ENCODE results near the gene NFIC. TPM values are rescaled to one million over a fixed set of nuclear protein-coding genes. Genes with fewer than 3 reads are reported as not detected.
A peak's percentile ranks its signal among the peaks of the same experiment; 100 is the strongest.

The NFIC gene
- polyA plus RNA-seq, 2 of the 4 experiments (the other 2 are of a cell fraction) = 2.6 to 34.9 TPM

DNA sequence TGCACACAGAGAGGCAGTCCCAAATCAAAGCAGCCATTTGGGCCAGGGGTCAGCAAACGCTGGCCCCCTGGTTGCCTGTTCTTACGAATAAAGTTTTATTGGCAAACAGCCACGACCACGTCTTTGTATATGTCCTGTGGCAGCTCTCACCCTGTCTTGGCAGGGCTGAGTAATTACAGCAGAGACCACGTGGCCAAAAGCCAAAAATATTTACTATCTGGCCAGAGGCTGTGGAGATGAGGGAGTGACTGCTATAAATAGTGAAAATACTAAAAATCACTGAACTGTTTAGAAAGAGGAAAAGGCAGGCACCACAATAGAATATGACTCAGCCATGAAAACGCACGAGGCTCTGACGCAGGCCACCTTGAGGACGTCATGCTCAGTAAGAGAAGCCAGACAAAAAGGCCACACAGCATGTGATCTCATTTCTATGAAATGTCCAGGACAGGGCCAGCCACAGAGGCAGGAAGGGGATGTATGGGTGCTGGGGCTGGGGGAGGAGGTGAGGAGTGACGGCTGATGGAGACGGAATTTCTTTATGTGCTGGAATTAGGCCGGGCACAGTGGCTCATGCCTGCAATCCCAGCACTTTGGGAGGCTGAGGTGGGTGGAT lies 84.5 kb downstream of the NFIC start (continued):
- TF ChIP-seq NR3C1 (IDR thresholded peaks at IDR 0.05) = no peak
- TF ChIP-seq CBX8 (IDR thresholded peaks at IDR 0.05) = no peak
- peak; percentile 94 for TF ChIP-seq JUNB (IDR thresholded peaks at IDR 0.05)
- TF ChIP-seq FOXS1 (CRISPR knock-in tag; IDR thresholded peaks at IDR 0.05) = no peak
- TF ChIP-seq RNF2 (IDR thresholded peaks at IDR 0.05; ENCODE audit: borderline replicate concordance, low read depth) = no peak
- no peak for TF ChIP-seq HEYL (CRISPR knock-in tag; IDR thresholded peaks at IDR 0.05)
- TF ChIP-seq, protein P1, sequence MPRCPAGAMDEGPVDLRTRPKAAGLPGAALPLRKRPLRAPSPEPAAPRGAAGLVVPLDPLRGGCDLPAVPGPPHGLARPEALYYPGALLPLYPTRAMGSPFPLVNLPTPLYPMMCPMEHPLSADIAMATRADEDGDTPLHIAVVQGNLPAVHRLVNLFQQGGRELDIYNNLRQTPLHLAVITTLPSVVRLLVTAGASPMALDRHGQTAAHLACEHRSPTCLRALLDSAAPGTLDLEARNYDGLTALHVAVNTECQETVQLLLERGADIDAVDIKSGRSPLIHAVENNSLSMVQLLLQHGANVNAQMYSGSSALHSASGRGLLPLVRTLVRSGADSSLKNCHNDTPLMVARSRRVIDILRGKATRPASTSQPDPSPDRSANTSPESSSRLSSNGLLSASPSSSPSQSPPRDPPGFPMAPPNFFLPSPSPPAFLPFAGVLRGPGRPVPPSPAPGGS (IDR thresholded peaks at IDR 0.05) = peak; percentile 85; the same call in 2 of the 3 replicates
- TF ChIP-seq EHF (CRISPR knock-in tag; IDR thresholded peaks at IDR 0.05) = no peak
- TF ChIP-seq, protein P2, sequence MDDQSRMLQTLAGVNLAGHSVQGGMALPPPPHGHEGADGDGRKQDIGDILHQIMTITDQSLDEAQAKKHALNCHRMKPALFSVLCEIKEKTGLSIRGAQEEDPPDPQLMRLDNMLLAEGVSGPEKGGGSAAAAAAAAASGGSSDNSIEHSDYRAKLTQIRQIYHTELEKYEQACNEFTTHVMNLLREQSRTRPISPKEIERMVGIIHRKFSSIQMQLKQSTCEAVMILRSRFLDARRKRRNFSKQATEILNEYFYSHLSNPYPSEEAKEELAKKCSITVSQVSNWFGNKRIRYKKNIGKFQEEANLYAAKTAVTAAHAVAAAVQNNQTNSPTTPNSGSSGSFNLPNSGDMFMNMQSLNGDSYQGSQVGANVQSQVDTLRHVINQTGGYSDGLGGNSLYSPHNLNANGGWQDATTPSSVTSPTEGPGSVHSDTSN (IDR thresholded peaks at IDR 0.05) = no peak; the same call in 1 of the 2 replicates
- TF ChIP-seq BHLHE40 (IDR thresholded peaks at IDR 0.05; ENCODE audit: low read depth, low read length) = no peak
- no peak for TF ChIP-seq HOXA7 (CRISPR knock-in tag; IDR thresholded peaks at IDR 0.05)
- TF ChIP-seq HOXB13 (CRISPR knock-in tag; IDR thresholded peaks at IDR 0.05; ENCODE audit: low read depth) = 0 out of 2 replicates have a peak, but pooled peaks have one; percentile 5
- no peak for TF ChIP-seq ESRRA (IDR thresholded peaks at IDR 0.05; ENCODE audit: borderline replicate concordance, low read length)
- no peak for TF ChIP-seq TFCP2L1 (CRISPR knock-in tag; IDR thresholded peaks at IDR 0.05)
- TF ChIP-seq, protein P3, sequence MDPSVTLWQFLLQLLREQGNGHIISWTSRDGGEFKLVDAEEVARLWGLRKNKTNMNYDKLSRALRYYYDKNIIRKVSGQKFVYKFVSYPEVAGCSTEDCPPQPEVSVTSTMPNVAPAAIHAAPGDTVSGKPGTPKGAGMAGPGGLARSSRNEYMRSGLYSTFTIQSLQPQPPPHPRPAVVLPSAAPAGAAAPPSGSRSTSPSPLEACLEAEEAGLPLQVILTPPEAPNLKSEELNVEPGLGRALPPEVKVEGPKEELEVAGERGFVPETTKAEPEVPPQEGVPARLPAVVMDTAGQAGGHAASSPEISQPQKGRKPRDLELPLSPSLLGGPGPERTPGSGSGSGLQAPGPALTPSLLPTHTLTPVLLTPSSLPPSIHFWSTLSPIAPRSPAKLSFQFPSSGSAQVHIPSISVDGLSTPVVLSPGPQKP (IDR thresholded peaks at IDR 0.05; ENCODE audit: low read depth, low read length) = no peak
- TF ChIP-seq, protein P4, sequence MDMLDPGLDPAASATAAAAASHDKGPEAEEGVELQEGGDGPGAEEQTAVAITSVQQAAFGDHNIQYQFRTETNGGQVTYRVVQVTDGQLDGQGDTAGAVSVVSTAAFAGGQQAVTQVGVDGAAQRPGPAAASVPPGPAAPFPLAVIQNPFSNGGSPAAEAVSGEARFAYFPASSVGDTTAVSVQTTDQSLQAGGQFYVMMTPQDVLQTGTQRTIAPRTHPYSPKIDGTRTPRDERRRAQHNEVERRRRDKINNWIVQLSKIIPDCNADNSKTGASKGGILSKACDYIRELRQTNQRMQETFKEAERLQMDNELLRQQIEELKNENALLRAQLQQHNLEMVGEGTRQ (IDR thresholded peaks at IDR 0.05) = peak; percentile 85
- no peak for TF ChIP-seq SREBF2 (IDR thresholded peaks at IDR 0.05)
- TF ChIP-seq MAZ (IDR thresholded peaks at IDR 0.05; ENCODE audit: borderline replicate concordance, low read depth, low read length) = no peak
- TF ChIP-seq FOSL2 (IDR thresholded peaks at IDR 0.05) = peak; percentile 83
- peak; percentile 94 for TF ChIP-seq FOSL2 (CRISPR knock-in tag; IDR thresholded peaks at IDR 0.05)
- no peak for TF ChIP-seq RCOR1 (IDR thresholded peaks at IDR 0.05; ENCODE audit: low read depth, low read length)
- TF ChIP-seq ZC3H11A (IDR thresholded peaks at IDR 0.05) = no peak
- no peak for TF ChIP-seq NPAS2 (CRISPR knock-in tag; IDR thresholded peaks at IDR 0.05; ENCODE audit: borderline replicate concordance)
- no peak for TF ChIP-seq POLR2A (IDR thresholded peaks at IDR 0.05; ENCODE audit: low read length)
- no peak for TF ChIP-seq ZNF302 (CRISPR knock-in tag; IDR thresholded peaks at IDR 0.05)
- TF ChIP-seq CHD2 (IDR thresholded peaks at IDR 0.05; ENCODE audit: low read length, partially characterized antibody) = no peak
- TF ChIP-seq, protein P5, sequence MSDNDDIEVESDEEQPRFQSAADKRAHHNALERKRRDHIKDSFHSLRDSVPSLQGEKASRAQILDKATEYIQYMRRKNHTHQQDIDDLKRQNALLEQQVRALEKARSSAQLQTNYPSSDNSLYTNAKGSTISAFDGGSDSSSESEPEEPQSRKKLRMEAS (IDR thresholded peaks at IDR 0.05) = peak; percentile 92
- no peak for TF ChIP-seq CHD4 (IDR thresholded peaks at IDR 0.05; ENCODE audit: borderline replicate concordance)
- TF ChIP-seq, protein P6, sequence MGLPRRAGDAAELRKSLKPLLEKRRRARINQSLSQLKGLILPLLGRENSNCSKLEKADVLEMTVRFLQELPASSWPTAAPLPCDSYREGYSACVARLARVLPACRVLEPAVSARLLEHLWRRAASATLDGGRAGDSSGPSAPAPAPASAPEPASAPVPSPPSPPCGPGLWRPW (IDR thresholded peaks at IDR 0.05) = no peak
- TF ChIP-seq MAFK (IDR thresholded peaks at IDR 0.05; ENCODE audit: partially characterized antibody) = peak; percentile 34
- peak; percentile 86; the same call in 1 of the 2 replicates for TF ChIP-seq GATA3 (IDR thresholded peaks at IDR 0.05; ENCODE audit: borderline replicate concordance)
- TF ChIP-seq HOXB5 (CRISPR knock-in tag; IDR thresholded peaks at IDR 0.05) = peak; percentile 87
- TF ChIP-seq, protein P7, sequence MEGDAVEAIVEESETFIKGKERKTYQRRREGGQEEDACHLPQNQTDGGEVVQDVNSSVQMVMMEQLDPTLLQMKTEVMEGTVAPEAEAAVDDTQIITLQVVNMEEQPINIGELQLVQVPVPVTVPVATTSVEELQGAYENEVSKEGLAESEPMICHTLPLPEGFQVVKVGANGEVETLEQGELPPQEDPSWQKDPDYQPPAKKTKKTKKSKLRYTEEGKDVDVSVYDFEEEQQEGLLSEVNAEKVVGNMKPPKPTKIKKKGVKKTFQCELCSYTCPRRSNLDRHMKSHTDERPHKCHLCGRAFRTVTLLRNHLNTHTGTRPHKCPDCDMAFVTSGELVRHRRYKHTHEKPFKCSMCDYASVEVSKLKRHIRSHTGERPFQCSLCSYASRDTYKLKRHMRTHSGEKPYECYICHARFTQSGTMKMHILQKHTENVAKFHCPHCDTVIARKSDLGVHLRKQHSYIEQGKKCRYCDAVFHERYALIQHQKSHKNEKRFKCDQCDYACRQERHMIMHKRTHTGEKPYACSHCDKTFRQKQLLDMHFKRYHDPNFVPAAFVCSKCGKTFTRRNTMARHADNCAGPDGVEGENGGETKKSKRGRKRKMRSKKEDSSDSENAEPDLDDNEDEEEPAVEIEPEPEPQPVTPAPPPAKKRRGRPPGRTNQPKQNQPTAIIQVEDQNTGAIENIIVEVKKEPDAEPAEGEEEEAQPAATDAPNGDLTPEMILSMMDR (IDR thresholded peaks at IDR 0.05) = no peak
- TF ChIP-seq EP300 (IDR thresholded peaks at IDR 0.05) = peak; percentile 89 to 93
- TF ChIP-seq NFE2L2 (conservative IDR thresholded peaks at IDR 0.05; ENCODE audit: low read length) = no peak; the same call in 1 of the 2 replicates
- no peak for TF ChIP-seq HDAC2 (IDR thresholded peaks at IDR 0.05)
- TF ChIP-seq KDM5A (IDR thresholded peaks at IDR 0.05) = no peak
- peak; percentile 95; a peak in 4 of 5 replicates for TF ChIP-seq JUN (IDR thresholded peaks at IDR 0.05)
- peak; percentile 18 to 69; a peak in 3 of 4 replicates for TF ChIP-seq CEBPB (IDR thresholded peaks at IDR 0.05)
- peak in 1 of 2 experiments; percentile 40; a peak in 2 of 5 replicates for TF ChIP-seq RAD21 (conservative IDR thresholded peaks at IDR 0.05 in 1 of 2, IDR thresholded peaks at IDR 0.05 in 1 of 2)
- no peak for TF ChIP-seq PHF8 (IDR thresholded peaks at IDR 0.05; ENCODE audit: borderline replicate concordance, low read depth)

All from A549 (cell line).